IMR-90 (cell line): ENCODE results near the gene DNM3.

Experiments used
- BHLHE40 ChIP-seq: fragments of 150-350 bp; IDR thresholded peaks from 2 replicates; pipeline ENCODE4 v1.6.1; 2016; ENCODE audit warnings: mild to moderate bottlenecking, low read depth, low read length
- MAZ ChIP-seq: IDR thresholded peaks from 2 replicates; pipeline ENCODE4 v1.6.1; 2012; ENCODE audit warnings: low read depth, mild to moderate bottlenecking, low read length, improper control_type of control experiment, moderate library complexity, borderline replicate concordance
- POLR2A ChIP-seq: IDR thresholded peaks from 2 replicates; pipeline ENCODE4 v1.6.1; 2012; ENCODE audit warnings: mild to moderate bottlenecking, low read depth, low read length
- RAD21 ChIP-seq: IDR thresholded peaks from 2 replicates; pipeline ENCODE4 v1.6.1; 2012; ENCODE audit warnings: low read length, improper control_type of control experiment
- TF ChIP-seq, protein P1 (sequence below): conservative IDR thresholded peaks from 2 replicates; pipeline ENCODE4 v1.5.1; 2012; ENCODE audit warnings: mild to moderate bottlenecking, low read depth, low read length, improper control_type of control experiment

DNA sequence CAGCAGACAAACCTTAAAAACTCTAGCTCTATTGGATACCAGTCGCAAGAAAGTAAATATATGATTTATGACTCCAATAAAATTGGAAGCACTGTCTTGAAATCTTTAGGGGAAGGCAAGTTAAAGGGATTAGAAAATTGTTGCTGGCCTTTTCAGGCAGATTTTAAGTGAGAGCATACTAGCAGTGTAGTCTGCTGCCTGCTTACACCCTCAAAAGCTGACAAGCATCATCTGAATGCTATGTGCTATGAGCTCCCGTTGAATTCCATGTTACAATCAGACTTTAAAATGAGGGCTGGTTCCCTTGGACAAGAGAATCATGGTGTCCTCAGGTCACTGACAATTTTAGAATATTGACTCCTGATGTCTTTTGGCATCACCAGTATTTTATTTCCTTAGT is 308.0 kb downstream of the DNM3 start:
- TF ChIP-seq, protein P1, sequence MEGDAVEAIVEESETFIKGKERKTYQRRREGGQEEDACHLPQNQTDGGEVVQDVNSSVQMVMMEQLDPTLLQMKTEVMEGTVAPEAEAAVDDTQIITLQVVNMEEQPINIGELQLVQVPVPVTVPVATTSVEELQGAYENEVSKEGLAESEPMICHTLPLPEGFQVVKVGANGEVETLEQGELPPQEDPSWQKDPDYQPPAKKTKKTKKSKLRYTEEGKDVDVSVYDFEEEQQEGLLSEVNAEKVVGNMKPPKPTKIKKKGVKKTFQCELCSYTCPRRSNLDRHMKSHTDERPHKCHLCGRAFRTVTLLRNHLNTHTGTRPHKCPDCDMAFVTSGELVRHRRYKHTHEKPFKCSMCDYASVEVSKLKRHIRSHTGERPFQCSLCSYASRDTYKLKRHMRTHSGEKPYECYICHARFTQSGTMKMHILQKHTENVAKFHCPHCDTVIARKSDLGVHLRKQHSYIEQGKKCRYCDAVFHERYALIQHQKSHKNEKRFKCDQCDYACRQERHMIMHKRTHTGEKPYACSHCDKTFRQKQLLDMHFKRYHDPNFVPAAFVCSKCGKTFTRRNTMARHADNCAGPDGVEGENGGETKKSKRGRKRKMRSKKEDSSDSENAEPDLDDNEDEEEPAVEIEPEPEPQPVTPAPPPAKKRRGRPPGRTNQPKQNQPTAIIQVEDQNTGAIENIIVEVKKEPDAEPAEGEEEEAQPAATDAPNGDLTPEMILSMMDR = no peak
- TF ChIP-seq MAZ = no peak
- no peak for TF ChIP-seq RAD21
- no peak for TF ChIP-seq BHLHE40
- no peak for TF ChIP-seq POLR2A
